ENCODE results near the gene LIFR.

The LIFR gene

DNA sequence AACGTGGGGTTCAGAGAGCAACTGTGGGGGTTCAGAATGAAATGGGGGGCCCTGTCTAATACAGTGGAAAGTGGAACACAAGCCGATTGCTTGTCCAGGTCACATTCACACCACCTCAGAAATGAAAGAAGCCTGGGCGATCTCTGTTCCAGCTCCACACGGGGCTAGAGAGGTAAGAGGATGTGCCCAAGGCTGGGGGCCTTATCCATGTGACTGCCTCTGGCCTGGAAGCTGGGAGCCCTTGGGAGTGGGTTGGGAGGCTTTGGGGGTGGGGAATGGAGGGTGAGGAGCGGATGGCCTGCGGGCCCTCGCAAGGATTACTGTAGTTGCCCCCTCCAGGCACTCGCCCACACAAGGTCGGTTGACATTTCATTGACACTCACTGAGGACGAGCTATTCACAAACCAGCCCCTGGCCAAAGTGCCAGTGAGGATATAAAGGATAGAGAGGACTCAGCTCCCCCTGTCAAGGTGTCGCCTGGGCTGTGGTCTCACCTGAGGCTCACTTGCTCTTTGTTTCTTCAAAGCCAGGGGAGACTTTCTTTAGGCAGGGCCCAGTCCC, 86.7 kb downstream of the LIFR start:
- Histone ChIP-seq H3K9me3 (ENCODE audit: control insufficient read depth, insufficient read depth, low read depth, low read length) (no peaks in the 10 kb centered on the region), H3K36me3 (ENCODE audit: control insufficient read depth in 2 of 2, insufficient read depth in 1 of 2, low read length in 2 of 2) (no peaks in the 10 kb centered on the region), H3K4me3 (ENCODE audit: low read depth, low read length) (no peak overlapping the region), H3K4me1 (ENCODE audit: control insufficient read depth, insufficient read depth, low read length) (peaks cover 6% of the 10 kb centered on the region; the same call in 1 of the 2 replicates), H3K27ac (ENCODE audit: extremely low read depth, low read depth, low read length) (no peak overlapping the region)
- ChIA-PET CTCF (interaction anchor here (0.6 to 2.3 kb wide), 2 partner anchors 28 to 199 kb away, joined by 3 to 9 read pairs; no protein-coding TSS in a partner anchor), POLR2A (no interaction called here)
- TF ChIP-seq ZNF548 (tag by site-specific recombination; IDR thresholded peaks at IDR 0.05) (no peak), ZNF146 (tag by site-specific recombination; IDR thresholded peaks at IDR 0.05) (no peak), ZBTB20 (tag by site-specific recombination; IDR thresholded peaks at IDR 0.05) (no peak), ZBTB21 (tag by site-specific recombination; IDR thresholded peaks at IDR 0.05) (no peak), ZNF148 (tag by site-specific recombination; IDR thresholded peaks at IDR 0.05; ENCODE audit: borderline replicate concordance) (no peak)

- CTCF ChIA-PET: interaction anchor here (0.6 to 2.3 kb wide), 3 partner anchors 27 to 199 kb away, joined by 3 to 9 read pairs (median 3); no protein-coding TSS in a partner anchor
- no peak overlapping the region for H3K4me3 ChIP-seq (ENCODE audit: low read depth, low read length)
- no peak for TF ChIP-seq ZNF114 (tag by site-specific recombination; IDR thresholded peaks at IDR 0.05)
- TF ChIP-seq, protein P1, sequence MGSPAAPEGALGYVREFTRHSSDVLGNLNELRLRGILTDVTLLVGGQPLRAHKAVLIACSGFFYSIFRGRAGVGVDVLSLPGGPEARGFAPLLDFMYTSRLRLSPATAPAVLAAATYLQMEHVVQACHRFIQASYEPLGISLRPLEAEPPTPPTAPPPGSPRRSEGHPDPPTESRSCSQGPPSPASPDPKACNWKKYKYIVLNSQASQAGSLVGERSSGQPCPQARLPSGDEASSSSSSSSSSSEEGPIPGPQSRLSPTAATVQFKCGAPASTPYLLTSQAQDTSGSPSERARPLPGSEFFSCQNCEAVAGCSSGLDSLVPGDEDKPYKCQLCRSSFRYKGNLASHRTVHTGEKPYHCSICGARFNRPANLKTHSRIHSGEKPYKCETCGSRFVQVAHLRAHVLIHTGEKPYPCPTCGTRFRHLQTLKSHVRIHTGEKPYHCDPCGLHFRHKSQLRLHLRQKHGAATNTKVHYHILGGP (tag by site-specific recombination; IDR thresholded peaks at IDR 0.05): peak; percentile 71
- TF ChIP-seq PBX3 (CRISPR knock-in tag; IDR thresholded peaks at IDR 0.05): no peak
- no peak for TF ChIP-seq ZNF274 (IDR thresholded peaks at IDR 0.05; ENCODE audit: low read length)
- no peak for TF ChIP-seq ZNF274 (tag by site-specific recombination; IDR thresholded peaks at IDR 0.05; ENCODE audit: borderline replicate concordance)
- H3K27ac ChIP-seq (ENCODE audit: extremely low read depth, low read depth, low read length): no peak overlapping the region
- H3K9me3 ChIP-seq (ENCODE audit: control insufficient read depth, insufficient read depth, low read depth, low read length): no peaks in the 10 kb centered on the region
- H3K4me1 ChIP-seq (ENCODE audit: control insufficient read depth, insufficient read depth, low read length): peaks cover 7% of the 10 kb centered on the region; the same call in 1 of the 2 replicates
- H3K36me3 ChIP-seq (ENCODE audit: control insufficient read depth in 2 of 2, insufficient read depth in 1 of 2, low read length in 2 of 2): no peaks in the 10 kb centered on the region
- POLR2A ChIA-PET: no interaction called here
Observed at GRCh38 chr5:38468978-38469706, 87.3 kb downstream of the LIFR start.

DNA sequence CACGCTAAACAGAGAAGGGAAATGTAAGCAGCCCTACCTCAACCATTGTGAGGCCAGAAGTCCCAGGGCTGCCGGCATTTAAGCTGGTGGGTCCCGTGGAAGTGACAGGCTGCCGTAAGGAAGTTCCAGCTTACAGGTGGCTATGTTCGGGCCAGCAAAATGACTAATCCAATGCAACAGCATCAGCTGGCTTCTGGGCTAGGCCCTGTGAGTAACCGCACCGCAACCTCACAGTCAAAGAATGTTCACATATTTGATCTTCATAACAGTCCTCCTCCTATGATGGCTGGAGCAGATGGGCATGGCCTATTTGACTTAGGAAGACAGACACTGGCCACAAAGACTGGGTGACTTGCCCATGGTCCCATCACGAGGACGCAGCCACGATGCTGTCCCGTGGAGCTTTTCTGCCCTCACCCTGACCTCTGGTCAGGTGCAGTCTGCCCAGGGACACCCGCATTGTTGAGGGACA, 88.2 kb downstream of the LIFR start:
- POLR2A ChIA-PET: no interaction called here
- Histone ChIP-seq H3K27ac (ENCODE audit: extremely low read depth, low read depth, low read length) (no peak overlapping the region), H3K9me3 (ENCODE audit: control insufficient read depth, insufficient read depth, low read depth, low read length) (no peaks in the 10 kb centered on the region), H3K36me3 (ENCODE audit: control insufficient read depth in 2 of 2, insufficient read depth in 1 of 2, low read length in 2 of 2) (no peaks in the 10 kb centered on the region), H3K4me3 (ENCODE audit: low read depth, low read length) (no peak overlapping the region), H3K4me1 (ENCODE audit: control insufficient read depth, insufficient read depth, low read length) (peaks cover 15% of the 10 kb centered on the region)
- TF ChIP-seq ZNF433 (tag by site-specific recombination; IDR thresholded peaks at IDR 0.05; ENCODE audit: low read depth) (no peak), ZNF280C (tag by site-specific recombination; IDR thresholded peaks at IDR 0.05) (no peak)
- CTCF ChIA-PET: interaction anchor here (0.6 to 2.3 kb wide), 2 partner anchors 26 to 208 kb away, joined by 5 to 9 read pairs; no protein-coding TSS in a partner anchor
